BJ (cell line): ENCODE results near the gene GPR158. TPM values are rescaled to one million over a fixed set of nuclear protein-coding genes. Genes with fewer than 3 reads are reported as not detected.
"Not testable (repeated sequence)": the region's sequence is repeated elsewhere in the genome, so short reads cannot be mapped to it uniquely, and the experiment has no call there.

Source experiments
- CTCF ChIA-PET: fragments of 350-600 bp; formaldehyde crosslinking; extraction: SDS; loops from one replicate; lab custom pipeline; 2021; ENCODE audit warnings: antibody characterized with exemption, inconsistent platforms; lab: Yijun Ruan, JAX
- POLR2A ChIA-PET: fragments of 300-600 bp; sonication (Branson Sonifier 250); formaldehyde crosslinking; extraction: SDS; loops from one replicate; lab custom pipeline; 2021; ENCODE audit warnings: antibody characterized with exemption; lab: Charles Lee
- DNase-seq: peaks from one replicate; pipeline ENCODE4 v3.0.0-alpha.2; 2011; ENCODE audit warnings: low read depth
- H3K27me3 ChIP-seq: 2 replicates; pipeline ENCODE4 v1.6.0; 2011; ENCODE audit warnings: low read length; ENCODE audit not compliant: control insufficient read depth, insufficient read depth
- H3K36me3 ChIP-seq: 2 replicates; pipeline ENCODE4 v1.5.1; 2011; ENCODE audit warnings: low read length; ENCODE audit not compliant: control insufficient read depth, insufficient read depth
- H3K4me3 ChIP-seq: 2 replicates; pipeline ENCODE4 v1.5.1; 2011; ENCODE audit warnings: low read depth, mild to moderate bottlenecking, control low read depth, low read length
- CTCF ChIP-seq: IDR thresholded peaks from 2 replicates; pipeline ENCODE4 v1.5.1; 2011; ENCODE audit warnings: low read depth, mild to moderate bottlenecking, control low read depth, inconsistent platforms, low read length, moderate library complexity; ENCODE audit not compliant: insufficient read depth
- polyA plus RNA-seq: library from polyadenylated mRNA; depleted of rRNA; stranded (reverse); fragments of >200 nt; gene quantifications from 2 replicates; pipeline ENCODE4 v1.2.3, GENCODE V29; 2011

The GPR158 gene
- polyA plus RNA-seq, 1 experiment, result 0.01 TPM

GRCh38 chr10:25339966-25340365, 165.2 kb downstream of the GPR158 start:
- CTCF ChIA-PET, result no interaction called here
- Histone ChIP-seq H3K36me3 (no peaks in the 10 kb centered on the region), H3K4me3 (no peak overlapping the region), H3K27me3 (no peaks in the 10 kb centered on the region)
- DNase-seq, result no peak
- POLR2A ChIA-PET, result no interaction called here
- TF ChIP-seq CTCF, result no peak

GRCh38 chr10:25349520-25349919, 174.7 kb downstream of the GPR158 start:
- TF ChIP-seq CTCF, result no peak
- no peak for DNase-seq
- CTCF ChIA-PET, result no interaction called here
- H3K36me3 ChIP-seq, result no peaks in the 10 kb centered on the region
- no peaks in the 10 kb centered on the region for H3K27me3 ChIP-seq
- POLR2A ChIA-PET, result no interaction called here
- no peak overlapping the region for H3K4me3 ChIP-seq

GRCh38 chr10:25356609-25357008, 181.8 kb downstream of the GPR158 start:
- TF ChIP-seq CTCF, result no peak

GRCh38 chr10:25357269-25357668, 182.5 kb downstream of the GPR158 start:
- CTCF ChIA-PET, result no interaction called here
- H3K4me3 ChIP-seq, result no peak overlapping the region
- POLR2A ChIA-PET, result no interaction called here
- no peak for TF ChIP-seq CTCF
- no peak for DNase-seq
- no peaks in the 10 kb centered on the region for H3K36me3 ChIP-seq
- H3K27me3 ChIP-seq, result no peaks in the 10 kb centered on the region

More at GRCh38 chr10:25356609-25357008, 181.8 kb downstream of the GPR158 start:
- H3K4me3 ChIP-seq, result no peak overlapping the region
- H3K27me3 ChIP-seq, result no peaks in the 10 kb centered on the region
- H3K36me3 ChIP-seq, result no peaks in the 10 kb centered on the region
- POLR2A ChIA-PET, result no interaction called here
- DNase-seq, result no peak
- CTCF ChIA-PET, result no interaction called here

GRCh38 chr10:25382029-25382810, 207.4 kb downstream of the GPR158 start:
- no peak for DNase-seq
- no peaks in the 10 kb centered on the region for H3K36me3 ChIP-seq
- ChIA-PET POLR2A (no interaction called here), CTCF (no interaction called here)
- no peak for TF ChIP-seq CTCF
- no peak overlapping the region for H3K4me3 ChIP-seq
- no peaks in the 10 kb centered on the region for H3K27me3 ChIP-seq

GRCh38 chr10:25382901-25383300, 208.1 kb downstream of the GPR158 start:
- H3K36me3 ChIP-seq, H3K4me3 ChIP-seq, POLR2A ChIA-PET, CTCF ChIA-PET, H3K27me3 ChIP-seq, DNase-seq: not testable (repeated sequence)
